HFFc6 (cell line): ENCODE results near the gene FGL2. TPM values are rescaled to one million over a fixed set of nuclear protein-coding genes. Genes with fewer than 3 reads are reported as not detected.

Source experiments
- DNase-seq: peaks from one replicate; pipeline ENCODE4 v3.0.0-alpha.2; 2018
- H3K27ac Mint-ChIP-seq: 2 replicates; pipeline ENCODE4 v1.8.0; 2020; ENCODE audit warnings: mild to moderate bottlenecking, mixed read lengths
- H3K27me3 Mint-ChIP-seq: 2 replicates; pipeline ENCODE4 v1.8.0; 2021; ENCODE audit warnings: mild to moderate bottlenecking, moderate library complexity, mixed read lengths; ENCODE audit not compliant: insufficient read depth
- H3K36me3 Mint-ChIP-seq: 2 replicates; pipeline ENCODE4 v1.8.0; 2021; ENCODE audit warnings: low read depth, mixed read lengths
- H3K4me1 Mint-ChIP-seq: 2 replicates; pipeline ENCODE4 v1.8.0; 2020; ENCODE audit warnings: low read depth, mixed read lengths
- H3K4me3 Mint-ChIP-seq: 2 replicates; pipeline ENCODE4 v1.8.0; 2020; ENCODE audit warnings: mild to moderate bottlenecking, moderate library complexity, mixed read lengths
- H3K9me3 Mint-ChIP-seq: 2 replicates; pipeline ENCODE4 v1.8.0; 2020; ENCODE audit warnings: mild to moderate bottlenecking, mixed read lengths
- total RNA-seq, 6 experiments: library from RNA; stranded (reverse); fragmentation: NEBNext Ultra II Directional; extraction: Animal tissue kit (Norgen Biotek cat#: 25700); gene quantifications; 2 replicates in 1 of 6; 3 replicates in 5 of 6; pipeline ENCODE4 v1.2.3, GENCODE V29; 2021
- TF ChIP-seq, protein P1 (sequence below): fragments of 200-600 bp; sonication (generic); IDR thresholded peaks from 2 replicates; pipeline ENCODE4 v1.5.0; 2021; ENCODE audit warnings: antibody characterized with exemption, mild to moderate bottlenecking

Gene FGL2
- total RNA-seq, 6 experiments from 2014 or later, result not detected

DNA sequence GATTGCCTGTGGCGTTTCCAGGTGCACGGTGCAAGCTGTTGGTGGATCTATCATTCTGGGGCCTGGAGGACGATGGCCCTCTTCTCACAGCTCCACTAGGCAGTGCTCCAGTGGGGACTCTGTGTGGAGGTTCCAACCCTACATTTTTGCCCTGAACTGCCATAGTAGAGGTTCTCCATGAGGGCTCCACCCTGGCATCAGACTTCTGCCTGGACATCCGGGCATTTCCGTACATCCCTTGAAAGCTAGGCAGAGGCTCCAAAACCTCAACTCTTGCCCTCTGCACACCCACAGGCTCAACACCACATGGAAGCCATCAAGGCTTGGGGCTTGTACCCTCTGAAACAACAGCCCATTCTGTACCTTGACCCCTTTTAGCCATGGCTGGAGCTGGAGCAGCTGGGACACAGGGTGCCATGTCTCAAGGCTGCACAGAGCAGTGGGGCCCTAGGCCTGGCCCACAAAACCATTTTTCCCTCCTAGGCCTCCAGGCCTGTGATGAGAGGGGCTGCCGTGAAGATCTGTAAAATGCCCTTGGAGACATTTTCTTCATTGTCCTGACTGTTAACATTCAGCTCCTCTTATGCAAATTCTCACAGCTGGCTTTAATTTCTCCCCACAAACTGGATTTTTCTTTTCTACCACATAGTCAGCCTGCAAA lies 10.0 kb upstream of the FGL2 start:
- H3K4me1 Mint-ChIP-seq, result peaks cover 8% of the 10 kb centered on the region
- TF ChIP-seq, protein P1, sequence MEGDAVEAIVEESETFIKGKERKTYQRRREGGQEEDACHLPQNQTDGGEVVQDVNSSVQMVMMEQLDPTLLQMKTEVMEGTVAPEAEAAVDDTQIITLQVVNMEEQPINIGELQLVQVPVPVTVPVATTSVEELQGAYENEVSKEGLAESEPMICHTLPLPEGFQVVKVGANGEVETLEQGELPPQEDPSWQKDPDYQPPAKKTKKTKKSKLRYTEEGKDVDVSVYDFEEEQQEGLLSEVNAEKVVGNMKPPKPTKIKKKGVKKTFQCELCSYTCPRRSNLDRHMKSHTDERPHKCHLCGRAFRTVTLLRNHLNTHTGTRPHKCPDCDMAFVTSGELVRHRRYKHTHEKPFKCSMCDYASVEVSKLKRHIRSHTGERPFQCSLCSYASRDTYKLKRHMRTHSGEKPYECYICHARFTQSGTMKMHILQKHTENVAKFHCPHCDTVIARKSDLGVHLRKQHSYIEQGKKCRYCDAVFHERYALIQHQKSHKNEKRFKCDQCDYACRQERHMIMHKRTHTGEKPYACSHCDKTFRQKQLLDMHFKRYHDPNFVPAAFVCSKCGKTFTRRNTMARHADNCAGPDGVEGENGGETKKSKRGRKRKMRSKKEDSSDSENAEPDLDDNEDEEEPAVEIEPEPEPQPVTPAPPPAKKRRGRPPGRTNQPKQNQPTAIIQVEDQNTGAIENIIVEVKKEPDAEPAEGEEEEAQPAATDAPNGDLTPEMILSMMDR, result no peak
- peaks cover 7% of the 10 kb centered on the region for H3K36me3 Mint-ChIP-seq
- DNase-seq, result no peak
- peaks cover 2% of the 10 kb centered on the region; the same call in 1 of the 2 replicates for H3K27me3 Mint-ChIP-seq
- peaks cover 23% of the 10 kb centered on the region for H3K9me3 Mint-ChIP-seq
- H3K27ac Mint-ChIP-seq, result no peak overlapping the region
- H3K4me3 Mint-ChIP-seq, result no peak overlapping the region

DNA sequence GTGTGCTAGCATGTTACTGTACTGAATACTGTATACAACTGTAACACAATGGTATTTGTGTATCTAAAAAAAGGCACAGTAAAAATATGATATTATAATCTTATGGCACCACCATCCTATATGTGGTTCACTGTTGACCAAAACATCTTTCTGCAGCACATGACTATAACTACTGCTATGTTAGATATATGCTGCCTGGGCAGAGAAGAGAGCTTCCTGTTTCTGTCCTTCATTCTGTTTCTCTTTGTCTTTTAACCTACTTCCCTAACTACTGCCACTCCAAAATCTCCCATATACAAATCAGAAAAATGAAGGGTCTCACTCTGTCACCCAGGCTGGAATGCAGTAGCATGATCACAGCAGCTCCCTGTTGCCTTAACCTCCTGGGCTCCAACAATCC lies 8.8 kb upstream of the FGL2 start:
- Mint-ChIP-seq H3K27ac (no peak overlapping the region), H3K4me1 (peaks cover 8% of the 10 kb centered on the region), H3K4me3 (no peak overlapping the region), H3K27me3 (0 out of 2 replicates have a peak, but pooled peaks cover 2% of the 10 kb centered on the region), H3K36me3 (peaks cover 7% of the 10 kb centered on the region), H3K9me3 (peaks cover 23% of the 10 kb centered on the region)
- no peak for DNase-seq
- TF ChIP-seq, protein P1, result no peak

DNA sequence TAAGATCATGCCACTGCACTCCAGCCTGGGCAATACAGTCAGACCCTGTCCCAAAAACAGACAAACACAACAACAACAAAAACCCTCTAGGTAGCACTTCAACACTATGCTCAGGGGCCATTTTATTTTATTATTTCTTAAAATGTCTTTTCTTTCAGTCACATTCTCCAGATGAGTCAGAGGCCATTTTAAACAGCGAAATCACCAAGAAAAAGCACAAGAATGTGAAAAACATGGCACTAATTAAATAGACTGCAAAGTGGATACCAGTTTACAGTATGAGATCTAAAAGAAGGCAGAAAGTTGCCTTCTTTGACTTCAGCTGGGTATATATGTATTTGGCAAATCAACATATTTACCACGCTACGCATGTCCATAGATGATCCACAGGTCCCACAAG lies 6.1 kb upstream of the FGL2 start:
- H3K4me3 Mint-ChIP-seq, result no peak overlapping the region
- peaks cover 8% of the 10 kb centered on the region for H3K4me1 Mint-ChIP-seq
- DNase-seq, result peak; percentile 4
- peaks cover 7% of the 10 kb centered on the region for H3K36me3 Mint-ChIP-seq
- TF ChIP-seq, protein P1, result no peak
- H3K9me3 Mint-ChIP-seq, result peaks cover 20% of the 10 kb centered on the region
- no peak overlapping the region for H3K27ac Mint-ChIP-seq
- H3K27me3 Mint-ChIP-seq, result peaks cover 4% of the 10 kb centered on the region; the same call in 1 of the 2 replicates

DNA sequence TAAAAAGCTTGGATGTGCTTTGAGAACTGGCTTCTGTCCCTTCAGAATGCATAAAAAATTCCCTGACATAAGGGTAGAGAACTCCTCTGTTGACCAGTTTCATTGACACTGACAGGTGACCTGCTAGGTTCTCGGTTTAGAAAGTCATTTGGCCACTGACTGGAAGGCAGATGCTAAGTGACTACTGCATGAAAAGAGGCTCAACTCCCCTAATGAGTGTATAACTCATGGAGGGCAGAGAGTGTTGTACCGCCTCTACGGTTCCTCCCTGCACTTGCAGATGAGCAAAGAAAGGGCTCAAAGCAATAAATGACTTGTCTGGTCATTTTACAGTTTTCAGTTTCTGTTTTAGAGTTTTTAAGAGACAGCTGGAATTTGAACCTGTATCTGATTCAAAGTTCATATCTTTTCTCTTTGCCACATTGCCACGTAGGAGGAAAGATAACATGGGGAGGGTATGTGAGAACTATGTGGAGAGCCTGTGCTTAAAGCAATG lies 2.9 kb upstream of the FGL2 start:
- no peak for DNase-seq
- Mint-ChIP-seq H3K9me3 (no peaks in the 10 kb centered on the region), H3K36me3 (no peaks in the 10 kb centered on the region), H3K4me1 (peaks cover 15% of the 10 kb centered on the region), H3K27ac (no peak overlapping the region), H3K4me3 (no peak overlapping the region), H3K27me3 (peaks cover 24% of the 10 kb centered on the region)
- TF ChIP-seq, protein P1, result no peak

DNA sequence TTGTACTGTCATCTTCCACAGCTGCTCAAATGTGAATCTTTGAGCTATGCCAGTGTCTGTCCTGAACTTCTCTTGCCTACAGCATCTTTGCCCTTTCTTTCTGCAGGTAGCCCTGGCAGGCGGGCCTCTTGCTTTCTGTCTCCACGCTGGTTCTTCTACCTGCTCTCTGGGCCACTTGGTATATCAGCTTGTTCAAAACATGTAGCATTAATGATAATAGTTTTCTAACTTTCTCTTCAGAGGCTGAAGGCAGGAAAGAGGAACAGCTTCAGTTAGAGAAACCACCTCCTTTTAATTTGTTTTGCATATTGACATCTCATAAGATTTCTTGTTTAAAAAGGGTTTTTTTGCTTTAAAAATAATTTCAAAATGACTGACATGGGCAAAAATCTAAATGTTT lies 923 bp upstream of the FGL2 start:
- no peak for DNase-seq
- no peak overlapping the region for H3K4me3 Mint-ChIP-seq
- H3K27ac Mint-ChIP-seq, result no peak overlapping the region
- H3K4me1 Mint-ChIP-seq, result peaks cover 9% of the 10 kb centered on the region
- TF ChIP-seq, protein P1, result no peak
- peaks cover 28% of the 10 kb centered on the region for H3K27me3 Mint-ChIP-seq
- H3K36me3 Mint-ChIP-seq, result no peaks in the 10 kb centered on the region
- no peaks in the 10 kb centered on the region for H3K9me3 Mint-ChIP-seq
